Omental fat pad (tissue), 4 donors: Measurements from ENCODE around the gene SACM1L. TPM values are rescaled to one million over a fixed set of nuclear protein-coding genes. Genes with fewer than 3 reads are reported as not detected.
"Not testable (repeated sequence)": the region's sequence is repeated elsewhere in the genome, so short reads cannot be mapped to it uniquely, and the experiment has no call there.

Experiments used
- ATAC-seq: fragments of 150-250 bp; one replicate; pipeline ENCODE4 v1.9.1; 2016; ENCODE audit warnings: mild to moderate bottlenecking, moderate library complexity; ENCODE audit not compliant: low FRiP score
- DNase-seq: peaks from one replicate; pipeline ENCODE4 v3.0.0-alpha.2; 2019; ENCODE audit warnings: low spot score
- total RNA-seq, 4 donors: library from RNA; depleted of rRNA; stranded (reverse); fragments of >200 nt; gene quantifications; one replicate each; pipeline ENCODE4 v1.1.0, GENCODE V29; 2016
- TF ChIP-seq, protein P1 (sequence below), 3 donors: fragments of 450-650 bp; IDR thresholded peaks; one replicate each; pipeline ENCODE4 v1.5.1; 2016 to 2017; ENCODE audit warnings: antibody characterized with exemption in 3 of 3, mild to moderate bottlenecking in 3 of 3, moderate library complexity in 2 of 3

The SACM1L gene
- total RNA-seq, 4 donors from 2014 or later, result 36.9 to 63.4 (median 49.5) TPM

DNA sequence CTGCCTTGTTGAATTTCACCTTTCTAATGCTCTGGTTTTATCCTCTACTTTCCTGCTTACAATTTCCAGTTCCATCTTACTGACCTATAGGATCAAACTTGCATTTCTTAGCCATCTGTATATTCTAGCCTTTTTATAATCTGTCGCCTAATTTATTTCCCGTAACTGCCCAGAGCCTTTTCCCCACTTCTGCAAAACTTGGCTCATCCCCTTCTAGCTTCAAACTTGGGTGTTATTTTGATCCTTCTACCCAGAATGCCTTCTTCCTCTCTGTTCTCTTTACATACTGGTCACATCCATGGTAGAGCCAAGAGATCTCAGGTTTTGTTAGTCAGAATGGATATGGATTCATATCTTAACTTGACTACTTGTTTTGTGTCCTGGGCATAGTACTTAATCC lies 2.6 kb downstream of the SACM1L start:
- ATAC-seq, result no peak
- no peak for DNase-seq
- TF ChIP-seq, protein P1, sequence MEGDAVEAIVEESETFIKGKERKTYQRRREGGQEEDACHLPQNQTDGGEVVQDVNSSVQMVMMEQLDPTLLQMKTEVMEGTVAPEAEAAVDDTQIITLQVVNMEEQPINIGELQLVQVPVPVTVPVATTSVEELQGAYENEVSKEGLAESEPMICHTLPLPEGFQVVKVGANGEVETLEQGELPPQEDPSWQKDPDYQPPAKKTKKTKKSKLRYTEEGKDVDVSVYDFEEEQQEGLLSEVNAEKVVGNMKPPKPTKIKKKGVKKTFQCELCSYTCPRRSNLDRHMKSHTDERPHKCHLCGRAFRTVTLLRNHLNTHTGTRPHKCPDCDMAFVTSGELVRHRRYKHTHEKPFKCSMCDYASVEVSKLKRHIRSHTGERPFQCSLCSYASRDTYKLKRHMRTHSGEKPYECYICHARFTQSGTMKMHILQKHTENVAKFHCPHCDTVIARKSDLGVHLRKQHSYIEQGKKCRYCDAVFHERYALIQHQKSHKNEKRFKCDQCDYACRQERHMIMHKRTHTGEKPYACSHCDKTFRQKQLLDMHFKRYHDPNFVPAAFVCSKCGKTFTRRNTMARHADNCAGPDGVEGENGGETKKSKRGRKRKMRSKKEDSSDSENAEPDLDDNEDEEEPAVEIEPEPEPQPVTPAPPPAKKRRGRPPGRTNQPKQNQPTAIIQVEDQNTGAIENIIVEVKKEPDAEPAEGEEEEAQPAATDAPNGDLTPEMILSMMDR (IDR thresholded peaks at IDR 0.05), result no peak

DNA sequence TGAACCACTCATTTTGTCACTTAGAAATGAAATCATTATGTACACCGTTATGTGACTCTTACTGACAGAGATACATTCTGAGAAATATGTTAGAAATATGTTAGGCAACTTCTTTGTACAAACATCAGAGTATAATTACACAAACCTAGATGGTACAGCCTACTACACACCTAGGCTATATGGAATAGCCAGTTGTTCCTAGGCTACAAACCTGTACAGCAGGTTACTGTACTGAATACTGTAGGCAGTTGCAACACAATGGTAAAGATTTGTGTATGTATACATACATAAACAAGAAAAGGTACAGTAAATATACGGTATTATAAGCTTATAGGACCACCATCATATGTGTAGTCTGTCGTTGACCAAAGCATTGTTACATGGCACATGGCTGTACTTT lies 3.7 kb downstream of the SACM1L start:
- TF ChIP-seq, protein P1 (IDR thresholded peaks at IDR 0.05), result no peak
- ATAC-seq, result no peak
- no peak for DNase-seq

DNA sequence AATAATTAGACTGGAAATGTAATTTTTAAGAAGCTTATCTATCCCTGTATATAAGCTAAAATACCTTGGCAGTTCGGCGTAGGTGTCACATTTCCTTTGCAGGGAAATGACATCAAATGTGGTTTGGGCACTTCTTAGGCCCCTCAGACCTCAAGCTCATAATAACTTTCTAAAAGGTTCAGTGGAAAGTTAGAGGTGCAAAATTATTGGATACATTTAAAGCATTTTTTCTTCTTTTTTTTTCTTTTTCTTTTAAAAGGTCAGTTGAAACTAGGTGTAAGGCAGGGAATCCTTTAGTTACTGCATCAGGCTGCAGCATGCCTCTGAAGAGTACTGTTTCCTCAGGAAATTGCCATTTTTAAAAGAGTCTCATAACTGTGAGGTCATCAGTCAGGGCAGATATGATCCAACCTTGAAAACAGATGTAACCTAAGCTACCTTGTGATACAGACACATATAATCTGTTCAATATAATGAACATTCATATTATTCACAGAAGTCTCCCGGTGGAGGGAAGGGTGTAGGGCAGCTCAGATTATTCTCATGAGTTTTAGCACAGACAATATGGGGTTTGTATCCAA lies 4.8 kb downstream of the SACM1L start:
- TF ChIP-seq, protein P1 (IDR thresholded peaks at IDR 0.05), result no peak
- ATAC-seq (no peak), DNase-seq (no peak)

DNA sequence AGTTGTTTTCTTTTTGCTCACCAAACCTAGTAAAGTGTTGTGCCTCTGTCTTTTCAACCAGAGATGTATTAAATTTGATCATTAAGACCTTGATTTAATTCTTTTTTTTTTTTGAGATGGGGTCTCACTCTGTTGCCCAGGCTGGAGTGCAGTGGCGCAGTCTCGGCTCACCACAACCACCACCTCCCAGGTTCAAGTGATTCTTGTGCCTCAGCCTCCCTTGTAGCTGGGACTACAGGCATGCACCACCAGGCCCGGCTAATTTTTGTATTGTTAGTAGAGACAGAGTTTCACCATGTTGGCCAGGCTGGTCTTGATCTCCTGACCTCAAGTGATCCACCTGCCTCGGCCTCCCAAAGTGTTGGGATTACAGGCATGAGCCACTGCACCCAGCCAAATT lies 6.0 kb downstream of the SACM1L start:
- DNase-seq, ATAC-seq: not testable (repeated sequence)

DNA sequence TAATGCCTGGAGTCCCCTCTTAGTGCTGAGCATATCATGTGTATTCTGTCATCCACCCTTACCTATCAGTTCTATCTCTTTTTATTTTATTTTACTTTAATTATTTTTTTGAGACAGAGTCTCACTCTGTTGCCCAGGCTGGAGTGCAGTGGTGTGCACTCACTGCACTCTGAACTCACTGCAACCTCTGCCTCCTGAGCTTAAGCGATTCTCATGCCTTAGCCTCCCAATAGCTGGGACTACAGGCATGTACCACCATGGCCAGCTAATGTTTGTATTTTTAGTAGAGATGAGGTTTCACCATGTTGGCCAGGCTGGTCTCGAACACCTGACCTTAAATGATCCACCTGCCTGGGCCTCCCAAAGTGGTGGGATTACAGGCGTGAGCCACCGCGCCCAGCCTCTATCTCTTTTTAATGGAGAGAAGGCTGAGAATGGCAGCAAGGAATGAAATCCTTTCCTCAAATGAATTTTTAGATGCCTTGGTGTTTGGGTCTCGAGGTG lies 11.4 kb downstream of the SACM1L start:
- ATAC-seq, result no peak
- DNase-seq, result no peak
- TF ChIP-seq, protein P1 (IDR thresholded peaks at IDR 0.05), result no peak

DNA sequence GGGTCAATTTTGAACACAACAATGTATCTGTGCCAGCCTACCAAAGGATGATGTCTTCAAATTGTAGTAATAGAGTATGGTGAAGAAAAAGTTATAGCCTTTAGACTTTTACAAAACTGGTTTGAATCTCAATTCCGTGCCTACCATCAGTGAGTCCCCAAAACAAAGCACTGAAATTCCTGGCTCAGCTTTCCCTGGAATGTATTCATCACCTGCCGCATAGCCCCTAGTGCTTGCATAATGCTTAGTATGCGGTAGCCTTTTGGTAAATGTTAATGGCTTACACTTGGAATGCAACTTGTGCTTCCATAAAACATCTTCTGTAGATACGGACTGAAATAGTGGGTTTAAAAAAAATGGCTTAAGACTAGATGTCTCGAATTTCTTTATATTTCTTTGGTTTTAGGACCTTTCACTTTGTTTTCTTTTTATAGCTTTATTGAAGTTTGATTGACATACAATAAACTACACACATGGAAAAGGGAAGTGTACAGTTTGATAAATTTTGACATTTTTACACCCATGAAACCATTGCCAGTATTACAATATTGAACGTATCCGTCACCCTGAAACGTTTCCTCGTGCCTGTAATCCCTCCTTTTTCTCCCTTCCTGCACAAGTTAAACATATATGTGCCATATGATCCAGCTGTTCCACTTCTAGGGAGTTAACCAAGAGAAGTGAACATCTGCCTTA lies 12.1 kb downstream of the SACM1L start:
- DNase-seq, result no peak
- no peak for ATAC-seq
- TF ChIP-seq, protein P1 (IDR thresholded peaks at IDR 0.05), result no peak

DNA sequence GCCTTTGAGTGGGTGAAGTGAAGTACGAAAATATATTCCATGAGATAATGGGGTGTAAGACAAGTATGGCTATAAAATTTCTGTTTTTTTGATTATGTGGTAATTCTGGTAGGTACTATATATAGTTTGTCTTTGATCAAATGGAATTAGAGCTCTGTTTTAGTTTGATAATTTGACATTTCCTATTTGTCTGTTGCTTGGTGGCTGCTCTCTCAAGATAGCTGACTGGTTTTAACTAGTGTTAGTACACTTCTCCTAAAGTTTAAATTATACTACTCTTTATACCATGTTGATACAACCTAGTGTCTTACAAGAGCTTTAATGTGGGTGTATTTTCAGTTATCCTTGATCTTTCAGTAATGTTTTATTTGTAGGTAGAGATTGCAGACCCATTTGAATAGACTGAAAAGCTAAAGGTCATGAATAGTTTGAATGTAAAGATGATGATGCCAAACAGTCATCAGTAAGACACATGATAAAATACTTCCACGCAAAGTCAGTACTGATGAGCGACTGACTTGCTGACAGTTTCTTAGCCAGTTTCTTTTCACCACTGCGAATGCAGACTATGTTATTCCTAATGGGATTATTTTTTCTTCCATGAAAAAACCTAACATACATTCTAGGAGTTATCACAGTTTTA lies 15.2 kb downstream of the SACM1L start:
- TF ChIP-seq, protein P1 (IDR thresholded peaks at IDR 0.05), result no peak
- no peak for ATAC-seq
- no peak for DNase-seq
